GM12873 (cell line): Measurements from ENCODE around the gene KLF4.

Experiments
- CTCF ChIP-seq: IDR thresholded peaks from 2 replicates; pipeline ENCODE4 v1.5.1; 2012; ENCODE audit warnings: low read depth, mild to moderate bottlenecking, moderate library complexity, low read length, control low read depth; ENCODE audit not compliant: insufficient read depth; ENCODE audit errors: missing control alignments

KLF4 gene

GRCh38 chr9:107471552-107471951 lies 18.0 kb downstream of the KLF4 start:
- TF ChIP-seq CTCF, result no peak

- TF ChIP-seq CTCF, result no peak
Observed at GRCh38 chr9:107467416-107467815, 22.2 kb downstream of the KLF4 start.

GRCh38 chr9:107466826-107467225 lies 22.7 kb downstream of the KLF4 start:
- no peak for TF ChIP-seq CTCF

- peak; percentile 65 for TF ChIP-seq CTCF
Observed at GRCh38 chr9:107465467-107466451, 23.8 kb downstream of the KLF4 start.

DNA sequence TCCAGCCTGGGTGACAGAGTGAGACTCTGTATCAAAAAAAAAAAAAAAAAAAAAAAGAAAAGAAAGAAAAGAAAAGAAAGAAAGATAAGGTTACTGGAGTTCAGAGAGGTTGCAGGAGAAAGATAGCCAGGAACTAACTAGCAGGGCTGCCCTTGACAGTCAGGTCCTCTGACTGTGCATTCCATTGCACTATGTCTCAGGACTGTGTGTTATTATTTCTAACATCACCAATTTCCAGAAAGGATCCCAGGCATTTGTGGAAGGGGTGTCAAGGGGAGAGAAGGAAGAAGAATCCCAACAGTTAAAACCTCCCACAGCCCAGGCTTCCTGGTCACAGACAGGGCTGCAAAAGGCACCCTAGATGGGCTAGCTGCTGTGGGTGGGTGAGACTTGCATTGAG lies 25.1 kb downstream of the KLF4 start:
- no peak for TF ChIP-seq CTCF

GRCh38 chr9:107462691-107463090 lies 26.9 kb downstream of the KLF4 start:
- no peak for TF ChIP-seq CTCF

GRCh38 chr9:107460153-107461023 lies 29.2 kb downstream of the KLF4 start:
- TF ChIP-seq CTCF, result no peak
